Ascending aorta (tissue), 2 donors: ENCODE data around the gene SCAF8. TPM values are rescaled to one million over a fixed set of nuclear protein-coding genes. Genes with fewer than 3 reads are reported as not detected.
"Not testable (repeated sequence)": the region's sequence is repeated elsewhere in the genome, so short reads cannot be mapped to it uniquely, and the experiment has no call there.

Experiments used
- DNase-seq, 2 donors: peaks; one replicate each; pipeline ENCODE4 v3.0.0-alpha.2; 2019; ENCODE audit warnings: low spot score in 2 of 2
- H3K27ac ChIP-seq, 2 donors: fragments of 200-600 bp; sonication (generic); one replicate each; pipeline ENCODE4 v1.5.1; 2016 to 2017; ENCODE audit warnings: mild to moderate bottlenecking in 1 of 2
- H3K27me3 ChIP-seq: fragments of 200-600 bp; sonication (generic); one replicate; pipeline ENCODE4 v1.5.1; 2017
- H3K36me3 ChIP-seq, 2 donors: fragments of 200-600 bp; sonication (generic); one replicate each; pipeline ENCODE4 v1.5.1; 2016
- H3K4me1 ChIP-seq, 2 donors: fragments of 200-600 bp; sonication (generic); one replicate each; pipeline ENCODE4 v1.5.1; 2016 to 2017; ENCODE audit warnings: mild to moderate bottlenecking in 1 of 2
- H3K4me3 ChIP-seq, 2 donors: fragments of 200-600 bp; sonication (generic); one replicate each; pipeline ENCODE4 v1.5.1; 2016 to 2017; ENCODE audit warnings: mild to moderate bottlenecking in 1 of 2
- H3K9me3 ChIP-seq, 2 donors: fragments of 200-600 bp; sonication (generic); one replicate each; pipeline ENCODE4 v1.5.1; 2016
- CTCF ChIP-seq, 3 experiments: fragments of 200-600 bp in 2 of 3; fragments of 450-650 bp in 1 of 3; sonication (generic) in 2 of 3; IDR thresholded peaks; one replicate each; pipeline ENCODE4 v1.5.1; 2016 to 2019; ENCODE audit warnings: antibody characterized with exemption in 3 of 3, mild to moderate bottlenecking in 1 of 3, moderate library complexity in 1 of 3
- intact Hi-C: fragments of 100-400 bp; cut with DNase I; formaldehyde crosslinking; loops from one replicate; pipeline ENCODE4 v1.15.1; 2023
- total RNA-seq: library from RNA; depleted of rRNA; stranded (reverse); fragments of >200 nt; gene quantifications from one replicate; pipeline ENCODE4 v1.1.0, GENCODE V29; 2016

SCAF8 gene
- total RNA-seq, 1 donor from 2014 or later: 22.6 TPM

- no peak for DNase-seq
- no peak overlapping the region for H3K4me3 ChIP-seq
- no peaks in the 10 kb centered on the region for H3K36me3 ChIP-seq
- H3K9me3 ChIP-seq: no peaks in the 10 kb centered on the region
- no peak for TF ChIP-seq CTCF (IDR thresholded peaks at IDR 0.05)
- H3K27ac ChIP-seq: no peak overlapping the region
- no peaks in the 10 kb centered on the region for H3K27me3 ChIP-seq
- intact Hi-C loops: no loop called here
- peaks cover 6 to 24% of the 10 kb centered on the region in 2 donors for H3K4me1 ChIP-seq
Measured at GRCh38 chr6:154768280-154768679, 35.1 kb downstream of the SCAF8 start.

GRCh38 chr6:154773610-154774089 lies 40.4 kb downstream of the SCAF8 start:
- no peaks in the 10 kb centered on the region for H3K27me3 ChIP-seq
- H3K9me3 ChIP-seq: no peaks in the 10 kb centered on the region
- no peak for TF ChIP-seq CTCF (IDR thresholded peaks at IDR 0.05)
- H3K4me1 ChIP-seq: no peaks in the 10 kb centered on the region
- H3K4me3 ChIP-seq: no peak overlapping the region
- no peak for DNase-seq
- no peaks in the 10 kb centered on the region for H3K36me3 ChIP-seq
- H3K27ac ChIP-seq: no peak overlapping the region
- intact Hi-C loops: no loop called here

- H3K4me1 ChIP-seq, H3K4me3 ChIP-seq, H3K27ac ChIP-seq, DNase-seq, H3K27me3 ChIP-seq, H3K9me3 ChIP-seq, intact Hi-C loops: not testable (repeated sequence)
- peaks cover 10 to 25% of the 10 kb centered on the region in 2 donors for H3K36me3 ChIP-seq
Measured at GRCh38 chr6:154779157-154779556, 45.9 kb downstream of the SCAF8 start.

- H3K4me3 ChIP-seq: no peak overlapping the region
- H3K36me3 ChIP-seq: peaks cover 10 to 25% of the 10 kb centered on the region in 2 donors
- no peak overlapping the region for H3K27ac ChIP-seq
- no peaks in the 10 kb centered on the region for H3K4me1 ChIP-seq
- H3K27me3 ChIP-seq: no peaks in the 10 kb centered on the region
- DNase-seq: no peak
- H3K9me3 ChIP-seq: no peaks in the 10 kb centered on the region
- intact Hi-C loops: no loop called here
- no peak for TF ChIP-seq CTCF (IDR thresholded peaks at IDR 0.05)
Measured at GRCh38 chr6:154782193-154782592, 49.0 kb downstream of the SCAF8 start.

DNA sequence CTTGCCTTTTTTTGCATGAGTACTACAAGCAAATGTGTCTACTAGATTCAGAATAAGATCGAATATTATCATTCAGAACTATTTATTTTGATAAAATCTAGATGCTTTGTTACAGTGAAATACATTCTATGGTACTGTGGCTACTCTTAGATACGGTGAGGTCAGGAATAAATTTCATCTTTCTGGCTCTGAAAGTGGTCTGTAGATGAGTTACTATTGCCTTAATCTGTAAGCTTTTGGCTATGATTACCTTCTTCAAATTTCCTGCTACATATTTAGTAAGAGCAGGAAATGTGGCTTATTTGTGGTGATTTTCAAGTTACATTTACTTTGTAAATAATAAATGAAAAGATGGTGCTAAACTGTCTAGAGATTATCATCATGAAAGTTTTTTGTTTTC lies 50.0 kb downstream of the SCAF8 start:
- Histone ChIP-seq H3K27ac (no peak overlapping the region), H3K36me3 (peaks cover 10 to 25% of the 10 kb centered on the region in 2 donors), H3K9me3 (no peaks in the 10 kb centered on the region), H3K4me1 (no peaks in the 10 kb centered on the region), H3K4me3 (no peak overlapping the region), H3K27me3 (no peaks in the 10 kb centered on the region)
- TF ChIP-seq CTCF (IDR thresholded peaks at IDR 0.05): no peak
- no peak for DNase-seq
- intact Hi-C loops: no loop called here

GRCh38 chr6:154785075-154785474 lies 51.9 kb downstream of the SCAF8 start:
- Histone ChIP-seq H3K27ac (no peak overlapping the region), H3K4me1 (no peaks in the 10 kb centered on the region), H3K4me3 (no peak overlapping the region), H3K9me3 (no peaks in the 10 kb centered on the region), H3K27me3 (no peaks in the 10 kb centered on the region), H3K36me3 (peaks cover 10 to 25% of the 10 kb centered on the region in 2 donors)
- TF ChIP-seq CTCF (IDR thresholded peaks at IDR 0.05): no peak
- intact Hi-C loops: no loop called here
- no peak for DNase-seq
